HL-60/S4 treated with retinoic acid at 250 ng/mL for 4 days and 3 days (cell line): Measurements from ENCODE around the gene MRPL3.

Source experiments
- in situ Hi-C: fragments of 300-500 bp; cut with MboI; formaldehyde crosslinking; loops from 2 replicates; pipeline ENCODE4 v1.7.0; 2022; ENCODE audit warnings: low sequenced_read_pairs

Gene MRPL3

DNA sequence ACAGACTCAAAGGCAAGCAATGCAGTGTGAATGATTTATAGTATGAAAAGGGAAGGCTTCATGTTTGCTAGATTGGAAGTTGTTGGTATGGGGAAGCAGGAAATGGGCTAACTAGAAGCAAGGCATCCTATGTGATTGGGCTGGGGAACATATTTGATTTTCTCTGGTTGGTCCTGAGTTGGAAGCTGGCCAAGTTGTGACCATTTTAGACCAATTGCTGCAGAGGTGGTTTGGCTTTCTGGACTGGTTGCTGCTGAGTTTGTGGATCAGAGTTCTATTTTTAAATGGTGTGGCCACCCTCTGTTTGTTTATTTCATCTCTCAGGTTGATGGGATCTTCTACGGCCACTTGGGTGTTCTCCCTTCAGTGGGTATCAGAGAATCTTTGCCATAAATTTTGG is 81.5 kb downstream of the MRPL3 start:
- in situ Hi-C loops, result no loop called here

DNA sequence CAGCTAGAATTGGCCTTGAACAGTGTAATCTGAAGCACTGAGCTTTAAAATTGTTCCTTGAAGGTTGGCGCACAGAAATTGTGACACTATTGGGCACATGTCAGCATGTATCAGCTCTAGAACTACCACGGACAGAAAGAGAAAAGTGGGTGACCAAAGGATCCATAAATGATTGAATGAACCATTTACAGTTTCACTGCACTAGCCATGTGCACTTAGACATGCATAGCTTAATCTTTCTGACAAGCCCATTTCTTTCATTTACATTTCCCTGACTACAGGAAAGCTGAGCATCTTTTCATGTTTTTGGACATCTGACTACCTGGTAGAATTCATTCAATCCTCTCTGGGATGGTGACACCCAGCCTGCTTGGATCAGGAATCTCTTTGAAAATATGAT is 85.0 kb downstream of the MRPL3 start:
- in situ Hi-C loops, result no loop called here
